Mesenchymal stem cell (in vitro differentiated cells and primary cell): Measurements from ENCODE around the gene ACYP2.

Experiments
- DNase-seq: peaks from one replicate; pipeline ENCODE4 v3.0.0-alpha.2; 2013
- H2AFZ ChIP-seq: one replicate; pipeline ENCODE4 v1.6.1; 2013; ENCODE audit warnings: low read depth, mild to moderate bottlenecking, control low read depth, inconsistent platforms, low read length, moderate library complexity
- H2AK5ac ChIP-seq: 2 replicates; pipeline ENCODE4 v1.6.1; 2013; ENCODE audit warnings: low read length, moderate library complexity, mild to moderate bottlenecking, inconsistent platforms; ENCODE audit not compliant: severe bottlenecking
- H2BK120ac ChIP-seq: one replicate; pipeline ENCODE4 v1.6.1; 2013; ENCODE audit warnings: low read depth, mild to moderate bottlenecking, inconsistent platforms, low read length, moderate library complexity
- H2BK12ac ChIP-seq, 2 experiments: one replicate each; pipeline ENCODE4 v1.6.1; 2013; ENCODE audit warnings: inconsistent platforms in 2 of 2, low read length in 2 of 2, mild to moderate bottlenecking in 2 of 2, moderate library complexity in 2 of 2, control low read depth in 1 of 2
- H2BK15ac ChIP-seq: one replicate; pipeline ENCODE4 v1.6.1; 2013; ENCODE audit warnings: mild to moderate bottlenecking, low read depth, inconsistent platforms; ENCODE audit not compliant: poor library complexity, severe bottlenecking
- H2BK5ac ChIP-seq: 2 replicates; pipeline ENCODE4 v1.6.1; 2013; ENCODE audit warnings: low read depth, mild to moderate bottlenecking, low read length, control low read depth, inconsistent platforms; ENCODE audit not compliant: poor library complexity, severe bottlenecking
- H3K14ac ChIP-seq, 2 experiments: one replicate each; pipeline ENCODE4 v1.6.1; 2013; ENCODE audit warnings: inconsistent platforms in 2 of 2, low read length in 2 of 2, control low read depth in 1 of 2, mild to moderate bottlenecking in 1 of 2, moderate library complexity in 1 of 2
- H3K18ac ChIP-seq, 2 experiments: one replicate each; pipeline ENCODE4 v1.6.1; 2013; ENCODE audit warnings: inconsistent platforms in 2 of 2, low read length in 2 of 2, control low read depth in 1 of 2, low read depth in 1 of 2, mild to moderate bottlenecking in 1 of 2
- H3K23ac ChIP-seq, 2 experiments: one replicate each; pipeline ENCODE4 v1.6.1; 2013; ENCODE audit warnings: inconsistent platforms in 2 of 2, low read length in 2 of 2, mild to moderate bottlenecking in 2 of 2, moderate library complexity in 2 of 2, control low read depth in 1 of 2
- H3K27ac ChIP-seq: 2 replicates; pipeline ENCODE4 v1.5.1; 2013; ENCODE audit warnings: mild to moderate bottlenecking, moderate library complexity, low read length, control low read depth, inconsistent platforms; ENCODE audit not compliant: poor library complexity, severe bottlenecking
- H3K27me3 ChIP-seq, 2 experiments: 2 replicates each; pipeline versions ENCODE4 v1.6.1 to v1.7.0; 2013; ENCODE audit warnings: low read length in 2 of 2, mild to moderate bottlenecking in 2 of 2, moderate library complexity in 2 of 2, control low read depth in 1 of 2, inconsistent platforms in 1 of 2; ENCODE audit not compliant: control insufficient read depth in 1 of 2, insufficient read depth in 1 of 2
- H3K36me3 ChIP-seq, 2 experiments: 2 replicates each; pipeline versions ENCODE4 v1.6.1 to v1.7.0; 2013; ENCODE audit warnings: low read length in 2 of 2, control low read depth in 1 of 2, inconsistent platforms in 1 of 2, low read depth in 1 of 2, mild to moderate bottlenecking in 1 of 2; ENCODE audit not compliant: insufficient read depth in 2 of 2, control insufficient read depth in 1 of 2
- H3K4ac ChIP-seq, 2 experiments: one replicate each; pipeline ENCODE4 v1.6.1; 2013; ENCODE audit warnings: inconsistent platforms in 2 of 2, low read length in 2 of 2, mild to moderate bottlenecking in 2 of 2, moderate library complexity in 2 of 2, control low read depth in 1 of 2, low read depth in 1 of 2
- H3K4me1 ChIP-seq: 2 replicates; pipeline ENCODE4 v1.6.1; 2013; ENCODE audit warnings: low read depth, low read length, control low read depth; ENCODE audit not compliant: control insufficient read depth, insufficient read depth
- H3K4me2 ChIP-seq: 2 replicates; pipeline ENCODE4 v1.6.1; 2013; ENCODE audit warnings: low read length, mild to moderate bottlenecking, inconsistent platforms; ENCODE audit not compliant: poor library complexity, severe bottlenecking
- H3K4me3 ChIP-seq, 2 experiments: 2 replicates each; pipeline versions ENCODE4 v1.5.1 to v1.7.0; 2013; ENCODE audit warnings: low read length in 2 of 2, mild to moderate bottlenecking in 2 of 2, control low read depth in 1 of 2, low read depth in 1 of 2; ENCODE audit not compliant: insufficient read depth in 1 of 2
- H3K79me1 ChIP-seq: replicated peaks from 2 replicates; pipeline ENCODE4 v1.6.1; 2013; ENCODE audit warnings: mild to moderate bottlenecking, control low read depth, low read length, inconsistent platforms; ENCODE audit not compliant: poor library complexity, severe bottlenecking
- H3K9ac ChIP-seq: 2 replicates; pipeline ENCODE4 v1.7.0; 2013; ENCODE audit warnings: mild to moderate bottlenecking, low read length, moderate library complexity
- H3K9me3 ChIP-seq: 2 replicates; pipeline ENCODE4 v1.7.0; 2013; ENCODE audit warnings: mild to moderate bottlenecking, low read length; ENCODE audit not compliant: control insufficient read depth
- H4K8ac ChIP-seq: one replicate; pipeline ENCODE4 v1.6.1; 2013; ENCODE audit warnings: inconsistent platforms, mild to moderate bottlenecking, low read length, moderate library complexity
- H4K91ac ChIP-seq: one replicate; pipeline ENCODE4 v1.6.1; 2013; ENCODE audit warnings: mild to moderate bottlenecking, low read length, inconsistent platforms
- WGBS: methylation state at CpG from one replicate; pipeline ENCODE4 v1.1.7; 2013; ENCODE audit warnings: mixed read lengths; 5-methylcytosine and 5-hydroxymethylcytosine counted together

ACYP2 gene

DNA sequence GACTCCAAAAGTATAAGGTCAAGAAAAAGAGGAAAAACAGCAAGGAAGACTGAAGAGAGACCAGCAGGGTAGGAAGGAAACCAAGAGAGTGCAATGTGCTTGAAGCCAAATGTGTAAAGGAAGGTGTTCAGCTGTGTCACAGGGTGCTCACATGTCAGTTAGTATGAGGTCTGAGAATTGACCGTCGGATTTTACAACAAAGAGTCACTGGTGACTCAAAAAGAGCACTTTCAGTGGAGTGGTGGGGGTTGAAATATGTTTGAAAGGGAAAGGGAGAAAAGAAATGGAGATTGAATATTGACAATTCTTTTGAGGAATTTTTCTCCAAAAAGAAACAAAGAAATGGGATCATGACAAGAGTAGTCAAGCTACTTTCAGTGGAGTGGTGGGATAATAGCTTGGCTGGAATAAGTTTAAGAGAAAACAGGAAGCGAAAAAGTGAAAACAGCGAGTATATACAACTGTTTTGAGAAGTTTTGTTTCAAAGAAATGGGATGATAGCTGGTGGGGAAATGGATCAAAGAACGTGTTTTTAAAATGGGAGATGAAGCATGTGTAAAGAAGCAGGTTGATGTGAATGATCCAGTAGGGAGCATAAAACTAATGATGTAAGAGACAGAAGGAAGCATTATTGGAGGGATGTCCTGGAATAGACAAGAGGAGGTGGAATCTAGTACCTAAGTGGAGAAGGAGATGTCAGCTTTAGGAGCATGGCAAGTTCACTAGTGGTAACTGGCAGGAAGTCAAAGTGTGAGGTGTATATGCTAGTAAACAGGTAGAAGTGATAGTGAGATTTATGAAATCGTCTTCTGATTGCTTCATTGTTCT is 144.2 kb downstream of the ACYP2 start:
- H3K4me3 ChIP-seq, result no peak overlapping the region
- peaks cover 2% of the 10 kb centered on the region for H3K4me1 ChIP-seq
- no peak overlapping the region for H3K27ac ChIP-seq

DNA sequence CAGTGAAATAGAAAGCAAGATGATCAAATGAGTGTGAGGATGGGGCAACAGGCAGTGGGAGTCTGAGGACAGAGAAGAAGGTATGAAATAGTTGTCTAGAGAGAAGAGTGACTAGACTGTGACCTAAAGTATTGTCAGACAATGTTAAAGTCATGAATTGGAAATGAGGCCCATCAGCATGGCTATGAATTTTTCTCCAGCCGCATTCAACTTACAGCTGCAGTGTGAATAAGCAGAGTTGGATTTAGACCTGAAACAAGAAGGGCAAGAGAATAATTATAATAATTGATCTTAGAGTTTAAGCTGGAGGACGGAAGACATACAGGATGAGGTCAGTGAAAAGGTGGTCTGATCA is 144.8 kb downstream of the ACYP2 start:
- H3K9me3 ChIP-seq, result no peaks in the 10 kb centered on the region
- WGBS, result 98% methylated on average over 2 of the region's 2 CpGs
- H3K27me3 ChIP-seq, result no peaks in the 10 kb centered on the region

More for the DNA sequence above, 144.2 kb downstream of the ACYP2 start:
- H2AK5ac ChIP-seq, result no peak overlapping the region
- H2BK15ac ChIP-seq, result no peak overlapping the region
- H3K23ac ChIP-seq, result no peak overlapping the region
- peak overlapping the region in 1 of 2 experiments; percentile 19 for H3K18ac ChIP-seq
- no peak overlapping the region for H3K4me2 ChIP-seq
- no peak overlapping the region for H2BK120ac ChIP-seq
- H3K4ac ChIP-seq, result peak overlapping the region in 1 of 2 experiments; percentile 11
- no peak overlapping the region for H2BK5ac ChIP-seq
- H3K9ac ChIP-seq, result no peak overlapping the region
- H3K14ac ChIP-seq, result no peak overlapping the region
- H3K36me3 ChIP-seq, result no peaks in the 10 kb centered on the region
- WGBS, result 90% methylated on average over 6 of the region's 6 CpGs
- no peaks in the 10 kb centered on the region for H3K27me3 ChIP-seq
- H4K91ac ChIP-seq, result no peak overlapping the region
- no peak for DNase-seq
- no peaks in the 10 kb centered on the region for H3K9me3 ChIP-seq
- H3K79me1 ChIP-seq, result no peaks in the 10 kb centered on the region
- no peak overlapping the region for H2AFZ ChIP-seq
- no peak overlapping the region for H4K8ac ChIP-seq
- no peak overlapping the region for H2BK12ac ChIP-seq

DNA sequence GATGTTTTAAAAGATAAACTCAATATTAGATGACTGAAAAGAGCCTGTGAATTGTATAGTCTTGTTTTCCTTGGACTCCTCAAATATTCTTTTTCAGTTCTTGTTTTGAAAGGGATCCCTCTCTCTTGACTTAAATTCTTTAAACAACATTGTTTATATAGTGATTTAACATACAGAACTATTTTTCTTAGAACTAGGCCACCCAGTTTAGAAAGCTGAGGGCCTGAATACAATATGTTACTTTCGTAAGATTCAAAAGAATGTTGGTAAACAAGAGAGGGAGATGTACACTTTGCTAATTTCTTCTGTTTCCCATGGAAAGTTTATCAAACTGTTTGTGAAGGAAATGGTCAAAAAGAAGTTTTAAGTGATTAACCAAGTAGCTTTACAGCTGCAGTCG is 146.1 kb downstream of the ACYP2 start:
- no peak overlapping the region for H3K9ac ChIP-seq
- no peak overlapping the region for H3K14ac ChIP-seq
- 29% methylated on average over 2 of the region's 2 CpGs for WGBS
- peak overlapping the region; percentile 23 for H3K27ac ChIP-seq
- no peak overlapping the region for H2BK12ac ChIP-seq
- H3K4ac ChIP-seq, result no peak overlapping the region
- H2BK5ac ChIP-seq, result no peak overlapping the region
- H2AFZ ChIP-seq, result no peak overlapping the region
- no peak overlapping the region for H3K4me2 ChIP-seq
- H3K9me3 ChIP-seq, result no peaks in the 10 kb centered on the region
- no peak overlapping the region for H3K18ac ChIP-seq
- no peak overlapping the region for H4K8ac ChIP-seq
- H4K91ac ChIP-seq, result no peak overlapping the region
- H2AK5ac ChIP-seq, result no peak overlapping the region
- H2BK15ac ChIP-seq, result no peak overlapping the region
- peak; percentile 47 for DNase-seq
- no peaks in the 10 kb centered on the region for H3K36me3 ChIP-seq
- H2BK120ac ChIP-seq, result no peak overlapping the region
- no peak overlapping the region for H3K23ac ChIP-seq
- H3K4me3 ChIP-seq, result no peak overlapping the region
- H3K79me1 ChIP-seq, result no peaks in the 10 kb centered on the region
- H3K27me3 ChIP-seq, result no peaks in the 10 kb centered on the region
- H3K4me1 ChIP-seq, result peaks cover 2% of the 10 kb centered on the region

More for the DNA sequence above, 144.8 kb downstream of the ACYP2 start:
- no peak for DNase-seq
- H3K14ac ChIP-seq, result no peak overlapping the region
- no peak overlapping the region for H3K4me3 ChIP-seq
- no peak overlapping the region for H2BK15ac ChIP-seq
- H2AK5ac ChIP-seq, result no peak overlapping the region
- peak overlapping the region in 1 of 2 experiments; percentile 11 for H3K4ac ChIP-seq
- no peak overlapping the region for H2BK5ac ChIP-seq
- H3K27ac ChIP-seq, result no peak overlapping the region
- H3K79me1 ChIP-seq, result no peaks in the 10 kb centered on the region
- no peak overlapping the region for H3K23ac ChIP-seq
- peak overlapping the region in 1 of 2 experiments; percentile 19 for H3K18ac ChIP-seq
- no peak overlapping the region for H3K9ac ChIP-seq
- no peak overlapping the region for H4K8ac ChIP-seq
- no peak overlapping the region for H2BK120ac ChIP-seq
- no peak overlapping the region for H2AFZ ChIP-seq
- H3K4me1 ChIP-seq, result peaks cover 2% of the 10 kb centered on the region
- H3K36me3 ChIP-seq, result no peaks in the 10 kb centered on the region
- peak overlapping the region in 1 of 2 experiments; percentile 29 for H2BK12ac ChIP-seq
- no peak overlapping the region for H4K91ac ChIP-seq
- H3K4me2 ChIP-seq, result no peak overlapping the region

DNA sequence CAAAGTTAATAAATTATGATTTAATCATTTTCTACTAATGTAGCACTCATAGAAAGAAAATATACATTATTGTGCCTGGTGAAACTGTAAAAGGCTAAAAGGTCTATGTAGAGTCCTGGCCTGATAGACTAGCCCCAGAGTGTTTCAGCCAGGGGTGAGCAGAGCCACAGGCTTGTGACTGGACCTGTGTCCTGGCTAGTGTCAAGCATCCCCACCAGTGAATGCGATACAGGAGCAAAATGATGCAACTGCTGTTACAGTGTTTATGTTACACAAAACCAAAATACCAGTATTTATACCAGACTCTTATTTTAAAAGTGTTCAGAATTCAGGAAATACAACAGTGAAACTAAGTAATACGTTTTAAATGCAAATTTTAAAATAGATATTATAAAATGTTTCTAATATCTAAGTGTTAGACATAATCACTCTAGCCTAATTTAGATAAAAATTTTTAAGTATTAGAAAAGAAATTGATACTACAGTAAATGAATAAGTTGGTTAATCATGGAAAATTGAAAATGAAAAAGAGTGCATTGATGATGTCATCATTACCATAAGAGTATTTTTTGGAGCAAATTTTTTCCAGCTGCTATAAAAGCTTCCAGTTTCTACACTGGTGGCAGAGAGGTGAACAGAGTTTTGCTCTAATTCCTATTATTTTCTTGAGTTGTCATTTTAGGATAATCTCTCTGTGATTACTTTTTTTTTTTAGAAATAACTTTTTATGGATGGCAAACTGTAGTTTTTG is 146.8 kb downstream of the ACYP2 start:
- Histone ChIP-seq H3K9ac (no peak overlapping the region), H4K8ac (no peak overlapping the region), H2AFZ (no peak overlapping the region), H3K23ac (no peak overlapping the region), H2BK15ac (no peak overlapping the region), H3K79me1 (no peaks in the 10 kb centered on the region), H2BK12ac (no peak overlapping the region), H3K4ac (no peak overlapping the region), H4K91ac (no peak overlapping the region), H2BK120ac (no peak overlapping the region), H3K27ac (peak overlapping the region; percentile 53), H3K27me3 (no peaks in the 10 kb centered on the region), H3K4me3 (no peak overlapping the region), H3K4me1 (peaks cover 2% of the 10 kb centered on the region), H2BK5ac (no peak overlapping the region), H2AK5ac (no peak overlapping the region), H3K9me3 (no peaks in the 10 kb centered on the region), H3K36me3 (no peaks in the 10 kb centered on the region), H3K14ac (no peak overlapping the region), H3K4me2 (peak overlapping the region; percentile 49), H3K18ac (no peak overlapping the region)
- DNase-seq, result peak; percentile 82
- no CpG with 5 or more reads among the region's 2 CpGs for WGBS
